HepG2 (cell line): ENCODE measurements around the gene FPR3. TPM values are rescaled to one million over a fixed set of nuclear protein-coding genes. Genes with fewer than 3 reads are reported as not detected.

Experiments
- ATAC-seq: fragments of 200-7000 bp; cut with Tn5 transposase; 3 replicates; pipeline ENCODE4 v1.9.1; 2020; ENCODE audit warnings: mild to moderate bottlenecking, moderate library complexity
- BruUV-seq: library from RNA; stranded (reverse); fragments of 400-500 nt; replicated peaks from 2 replicates; lab custom pipeline; 2021; lab: Mats Ljungman, UMichigan
- CTCF ChIA-PET: fragments of 300-600 bp; formaldehyde crosslinking; extraction: SDS; loops from one replicate; lab custom pipeline; 2021; ENCODE audit warnings: low total read pairs, inconsistent platforms, low intra/inter-chr PET ratio; lab: Yijun Ruan, JAX
- POLR2A ChIA-PET: fragments of 350-600 bp; sonication (Branson Sonifier 250); formaldehyde crosslinking; loops from one replicate; lab custom pipeline; 2020; ENCODE audit warnings: antibody characterized with exemption, inconsistent platforms; lab: Yijun Ruan, JAX
- DNase-seq: peaks from one replicate; pipeline ENCODE4 v3.0.0-alpha.2; 2015; ENCODE audit warnings: low spot score
- FAIRE-seq: peaks from 3 replicates; lab custom pipeline; 2011; peaks lifted over from hg19 to GRCh38; lab: Jason Lieb, UNC
- H2AFZ ChIP-seq: one replicate; pipeline ENCODE4 v1.6.1; 2011; ENCODE audit warnings: low read length, inconsistent platforms
- H3K27ac ChIP-seq: fragments of 300-600 bp; 3 replicates; pipeline ENCODE4 v1.8.0; 2011; ENCODE audit warnings: mixed run types, mild to moderate bottlenecking, mixed read lengths, low read length, inconsistent platforms; ENCODE audit not compliant: insufficient read depth; ENCODE audit errors: extremely low read length
- H3K27me3 ChIP-seq, 2 experiments: fragments of 200-600 bp in 1 of 2; 2 replicates in 1 of 2; 3 replicates in 1 of 2; pipeline versions ENCODE4 v1.6.0 to v1.8.0; 2011; ENCODE audit warnings: low read length in 2 of 2, mild to moderate bottlenecking in 2 of 2, moderate library complexity in 2 of 2, inconsistent platforms in 1 of 2; ENCODE audit not compliant: insufficient read depth in 2 of 2, control insufficient read depth in 1 of 2
- H3K36me3 ChIP-seq, 2 experiments: fragments of 200-600 bp in 1 of 2; replicated peaks in 1 of 2; 2 replicates in 1 of 2; 3 replicates in 1 of 2; pipeline versions ENCODE4 v1.5.1 to v1.8.0; 2011; ENCODE audit warnings: low read length in 2 of 2, inconsistent platforms in 1 of 2; ENCODE audit not compliant: insufficient read depth in 2 of 2, control insufficient read depth in 1 of 2
- H3K4me1 ChIP-seq: 2 replicates; pipeline ENCODE4 v1.5.1; 2012; ENCODE audit warnings: low read length, inconsistent platforms; ENCODE audit not compliant: insufficient read depth
- H3K4me2 ChIP-seq: 2 replicates; pipeline ENCODE4 v1.6.0; 2011; ENCODE audit warnings: low read depth, low read length, inconsistent platforms
- H3K4me3 ChIP-seq, 3 experiments: fragments of 200-600 bp in 1 of 3; sonication (generic), shearing (Covaris generic) in 1 of 3; replicated peaks in 1 of 3; 2 replicates each; pipeline ENCODE4 v1.5.1; 2011 to 2016; ENCODE audit warnings: low read length in 3 of 3, inconsistent platforms in 2 of 3, low read depth in 2 of 3, mild to moderate bottlenecking in 2 of 3, control low read depth in 1 of 3, mixed read lengths in 1 of 3; ENCODE audit not compliant: insufficient read depth in 1 of 3
- H3K79me2 ChIP-seq: one replicate; pipeline ENCODE4 v1.6.1; 2011; ENCODE audit warnings: low read length, inconsistent platforms; ENCODE audit not compliant: insufficient read depth
- H3K9ac ChIP-seq: 2 replicates; pipeline ENCODE4 v1.6.0; 2011; ENCODE audit warnings: mild to moderate bottlenecking, low read depth, low read length, inconsistent platforms; ENCODE audit not compliant: insufficient read depth
- H3K9me3 ChIP-seq: 2 replicates; pipeline ENCODE4 v1.5.1; 2012; ENCODE audit warnings: mild to moderate bottlenecking, low read length
- H4K20me1 ChIP-seq: 2 replicates; pipeline ENCODE4 v1.6.0; 2011; ENCODE audit warnings: inconsistent platforms, mild to moderate bottlenecking, low read length, moderate library complexity; ENCODE audit not compliant: insufficient read depth
- CAMTA2 ChIP-seq: sonication (generic); formaldehyde crosslinking; IDR thresholded peaks from 2 replicates; pipeline ENCODE4 v1.4.0; 2020; ENCODE audit warnings: mild to moderate bottlenecking, missing genetic modification reagents, borderline replicate concordance
- CEBPB ChIP-seq: IDR thresholded peaks from 2 replicates; pipeline ENCODE4 v1.6.1; 2011; ENCODE audit warnings: low read depth, low read length, improper control_type of control experiment, borderline replicate concordance
- CEBPG ChIP-seq: IDR thresholded peaks from 2 replicates; pipeline ENCODE4 v1.6.1; 2016
- EHMT2 ChIP-seq: fragments of 200-600 bp; sonication (generic); IDR thresholded peaks from 2 replicates; pipeline ENCODE4 v1.7.0; 2017; ENCODE audit warnings: antibody characterized with exemption, low read depth, low read length, borderline replicate concordance
- MEF2D ChIP-seq: sonication (generic); formaldehyde crosslinking; IDR thresholded peaks from 2 replicates; pipeline ENCODE4 v1.5.1; 2020; ENCODE audit warnings: mild to moderate bottlenecking, missing genetic modification reagents
- NCOR1 ChIP-seq: fragments of 200-600 bp; sonication (generic); IDR thresholded peaks from 2 replicates; pipeline ENCODE4 v1.7.0; 2017; ENCODE audit warnings: antibody characterized with exemption, low read length, borderline replicate concordance
- SMAD9 ChIP-seq: sonication (generic); formaldehyde crosslinking; IDR thresholded peaks from 2 replicates; pipeline ENCODE4 v1.5.1; 2020; ENCODE audit warnings: mild to moderate bottlenecking, missing genetic modification reagents
- ZNF564 ChIP-seq: sonication (generic); formaldehyde crosslinking; IDR thresholded peaks from 2 replicates; pipeline ENCODE4 v1.8.1; 2023; ENCODE audit warnings: mild to moderate bottlenecking, missing genetic modification reagents
- WGBS: methylation state at CpG from one replicate; pipeline ENCODE4 v1.1.6; 2017; ENCODE audit warnings: low lambda C conversion rate; 5-methylcytosine and 5-hydroxymethylcytosine counted together
- in situ Hi-C: cut with HindIII; loops from 2 replicates; pipeline ENCODE4 v1.10.0; 2017; ENCODE audit warnings: low pct_unique_long_range_greater_than_20kb; ENCODE audit not compliant: extremely low pct_ligation_motif_present
- intact Hi-C: fragments of 100-400 bp; cut with micrococcal nuclease; formaldehyde crosslinking; loops from one replicate; pipeline ENCODE4 v1.10.0; 2022; ENCODE audit not compliant: unreplicated experiment
- polyA plus RNA-seq, 8 experiments: library from polyadenylated mRNA; depleted of rRNA in 3 of 8; stranded (reverse) in 7 of 8; unstranded in 1 of 8; fragments of >200 nt; fragmentation: Illumina TruSeq in 4 of 8; extraction: Trizol in 4 of 8; gene quantifications; 2 replicates each; pipeline versions ENCODE4 v1.2.1 to v1.2.3, GENCODE V29; 2011 to 2016; ENCODE audit warnings: low read depth in 4 of 8, missing spikeins in 1 of 8, mixed read lengths in 1 of 8; ENCODE audit not compliant: insufficient read depth in 1 of 8
- total RNA-seq, 5 experiments: library from RNA; depleted of rRNA; stranded (reverse); fragments of >200 nt; fragmentation: Illumina TruSeq; extraction: Trizol; gene quantifications; 2 replicates each; pipeline ENCODE4 v1.2.3, GENCODE V29; 2016; ENCODE audit warnings: low read depth in 1 of 5
- TF ChIP-seq, protein P1 (sequence below): IDR thresholded peaks from 2 replicates; pipeline ENCODE4 v1.6.1; 2016; ENCODE audit warnings: mild to moderate bottlenecking

Gene FPR3
- total and polyA plus RNA-seq, 2 of the 13 experiments (the other 11 are each of a cell fraction or from before 2014, with no cell fraction given), result not detected

DNA sequence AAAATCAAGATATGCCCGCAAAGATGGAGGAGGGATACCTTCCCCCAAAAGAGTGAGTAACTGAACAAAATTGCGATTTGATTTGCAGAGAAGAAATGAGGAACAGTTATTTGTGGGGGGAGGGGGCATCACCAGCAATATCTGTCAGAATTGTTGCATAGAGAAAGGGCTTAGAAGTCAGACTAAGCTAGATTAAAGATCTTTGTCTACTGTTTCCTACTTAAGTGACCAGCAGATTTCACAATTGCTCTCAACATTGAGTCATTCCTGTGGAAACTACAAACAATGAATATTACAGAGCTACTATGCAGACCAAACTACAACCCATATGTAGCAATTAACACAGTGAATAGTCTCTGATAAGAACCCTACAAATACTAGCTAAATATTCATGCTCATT lies 27.4 kb downstream of the FPR3 start:
- ATAC-seq (no peak), FAIRE-seq (no peak), DNase-seq (no peak)
- BruUV-seq, result no TSS peak
- no peaks in the 10 kb centered on the region for H3K4me1 ChIP-seq
- POLR2A ChIA-PET, result no interaction called here
- in situ Hi-C loops (no loop called here), intact Hi-C loops (no loop called here)
- H3K9ac ChIP-seq, result no peak overlapping the region
- TF ChIP-seq CEBPG, result peak; percentile 31; the same call in 1 of the 2 replicates
- no peak for TF ChIP-seq CAMTA2 (CRISPR knock-in tag)
- TF ChIP-seq CEBPB, result peak; percentile 37; the same call in 1 of the 2 replicates
- TF ChIP-seq SMAD9 (CRISPR knock-in tag), result no peak
- no peaks in the 10 kb centered on the region for H4K20me1 ChIP-seq
- no peak overlapping the region for H3K27ac ChIP-seq
- H3K36me3 ChIP-seq, result no peaks in the 10 kb centered on the region
- no peak overlapping the region for H2AFZ ChIP-seq
- H3K79me2 ChIP-seq, result no peaks in the 10 kb centered on the region
- no peak overlapping the region for H3K4me2 ChIP-seq
- 31% methylated on average over 2 of the region's 2 CpGs for WGBS
- H3K27me3 ChIP-seq, result no peaks in the 10 kb centered on the region
- CTCF ChIA-PET, result no interaction called here
- no peak overlapping the region for H3K4me3 ChIP-seq
- peaks cover 84% of the 10 kb centered on the region for H3K9me3 ChIP-seq

DNA sequence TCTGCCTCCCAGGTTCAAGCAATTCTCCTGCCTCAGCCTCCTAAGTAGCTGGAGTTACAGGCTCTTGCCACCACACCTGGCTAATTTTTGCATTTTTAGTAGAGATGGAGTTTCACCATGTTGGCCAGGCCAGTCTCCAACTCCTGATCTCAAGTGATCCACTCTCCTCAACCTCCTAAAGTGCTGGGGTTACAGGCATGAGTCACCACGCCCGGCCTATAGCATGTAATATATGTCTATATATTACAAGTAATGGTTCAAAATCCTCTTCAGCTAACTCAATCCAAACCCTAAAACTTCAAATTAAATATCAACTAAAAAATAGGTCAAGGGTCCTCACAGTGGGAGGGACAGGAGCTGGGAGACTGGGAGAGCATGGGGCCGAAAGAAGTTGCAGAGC lies 28.0 kb downstream of the FPR3 start:
- no TSS peak for BruUV-seq
- intact Hi-C loops (no loop called here), in situ Hi-C loops (no loop called here)
- Histone ChIP-seq H3K9me3 (peaks cover 90% of the 10 kb centered on the region), H3K79me2 (no peaks in the 10 kb centered on the region), H3K9ac (no peak overlapping the region), H4K20me1 (no peaks in the 10 kb centered on the region), H3K27ac (no peak overlapping the region), H3K36me3 (no peaks in the 10 kb centered on the region), H3K4me1 (no peaks in the 10 kb centered on the region), H2AFZ (no peak overlapping the region), H3K4me3 (no peak overlapping the region), H3K27me3 (no peaks in the 10 kb centered on the region), H3K4me2 (no peak overlapping the region)
- ChIA-PET POLR2A (no interaction called here), CTCF (no interaction called here)
- TF ChIP-seq ZNF564 (CRISPR knock-in tag), result no peak
- no peak for TF ChIP-seq EHMT2
- TF ChIP-seq MEF2D (CRISPR knock-in tag), result no peak
- TF ChIP-seq NCOR1, result no peak
- TF ChIP-seq, protein P1, sequence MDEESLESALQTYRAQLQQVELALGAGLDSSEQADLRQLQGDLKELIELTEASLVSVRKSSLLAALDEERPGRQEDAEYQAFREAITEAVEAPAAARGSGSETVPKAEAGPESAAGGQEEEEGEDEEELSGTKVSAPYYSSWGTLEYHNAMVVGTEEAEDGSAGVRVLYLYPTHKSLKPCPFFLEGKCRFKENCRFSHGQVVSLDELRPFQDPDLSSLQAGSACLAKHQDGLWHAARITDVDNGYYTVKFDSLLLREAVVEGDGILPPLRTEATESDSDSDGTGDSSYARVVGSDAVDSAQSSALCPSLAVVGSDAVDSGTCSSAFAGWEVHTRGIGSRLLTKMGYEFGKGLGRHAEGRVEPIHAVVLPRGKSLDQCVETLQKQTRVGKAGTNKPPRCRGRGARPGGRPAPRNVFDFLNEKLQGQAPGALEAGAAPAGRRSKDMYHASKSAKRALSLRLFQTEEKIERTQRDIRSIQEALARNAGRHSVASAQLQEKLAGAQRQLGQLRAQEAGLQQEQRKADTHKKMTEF (CRISPR knock-in tag), result no peak
- WGBS, result 4% methylated on average over 3 of the region's 3 CpGs
- no peak for DNase-seq
- no peak for ATAC-seq
- FAIRE-seq, result no peak
